Measurements from ENCODE around the gene KCTD6. TPM values are rescaled to one million over a fixed set of nuclear protein-coding genes. Genes with fewer than 3 reads are reported as not detected.

The KCTD6 gene
- total RNA-seq, 4 donors from 2014 or later = 11.9 to 17.2 (median 14.6) TPM

DNA sequence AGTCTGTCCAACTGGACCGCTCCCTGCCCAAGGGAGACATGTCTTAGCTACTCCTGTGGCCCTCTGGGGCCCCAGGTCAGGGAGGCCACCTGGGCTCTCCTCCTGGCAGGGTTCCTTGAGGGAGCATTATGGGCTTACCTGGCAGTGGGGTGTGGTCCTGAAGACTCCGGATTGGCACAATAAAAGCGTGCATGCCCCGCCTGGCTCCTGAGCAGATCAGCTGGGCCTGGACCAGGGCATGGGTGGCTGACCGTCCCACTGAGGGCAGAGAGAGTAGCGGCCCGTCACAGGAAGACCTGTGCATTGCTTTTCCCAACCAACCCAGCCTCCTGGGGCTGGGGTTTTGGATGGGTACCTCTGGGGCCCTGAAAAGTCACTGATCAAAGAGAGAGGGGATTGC is 39.7 kb downstream of the KCTD6 start:
- no peak for DNase-seq (ENCODE audit: low spot score)
- no peak for ATAC-seq (ENCODE audit: low FRiP score)
- TF ChIP-seq, protein P1, sequence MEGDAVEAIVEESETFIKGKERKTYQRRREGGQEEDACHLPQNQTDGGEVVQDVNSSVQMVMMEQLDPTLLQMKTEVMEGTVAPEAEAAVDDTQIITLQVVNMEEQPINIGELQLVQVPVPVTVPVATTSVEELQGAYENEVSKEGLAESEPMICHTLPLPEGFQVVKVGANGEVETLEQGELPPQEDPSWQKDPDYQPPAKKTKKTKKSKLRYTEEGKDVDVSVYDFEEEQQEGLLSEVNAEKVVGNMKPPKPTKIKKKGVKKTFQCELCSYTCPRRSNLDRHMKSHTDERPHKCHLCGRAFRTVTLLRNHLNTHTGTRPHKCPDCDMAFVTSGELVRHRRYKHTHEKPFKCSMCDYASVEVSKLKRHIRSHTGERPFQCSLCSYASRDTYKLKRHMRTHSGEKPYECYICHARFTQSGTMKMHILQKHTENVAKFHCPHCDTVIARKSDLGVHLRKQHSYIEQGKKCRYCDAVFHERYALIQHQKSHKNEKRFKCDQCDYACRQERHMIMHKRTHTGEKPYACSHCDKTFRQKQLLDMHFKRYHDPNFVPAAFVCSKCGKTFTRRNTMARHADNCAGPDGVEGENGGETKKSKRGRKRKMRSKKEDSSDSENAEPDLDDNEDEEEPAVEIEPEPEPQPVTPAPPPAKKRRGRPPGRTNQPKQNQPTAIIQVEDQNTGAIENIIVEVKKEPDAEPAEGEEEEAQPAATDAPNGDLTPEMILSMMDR (IDR thresholded peaks at IDR 0.05) = no peak

DNA sequence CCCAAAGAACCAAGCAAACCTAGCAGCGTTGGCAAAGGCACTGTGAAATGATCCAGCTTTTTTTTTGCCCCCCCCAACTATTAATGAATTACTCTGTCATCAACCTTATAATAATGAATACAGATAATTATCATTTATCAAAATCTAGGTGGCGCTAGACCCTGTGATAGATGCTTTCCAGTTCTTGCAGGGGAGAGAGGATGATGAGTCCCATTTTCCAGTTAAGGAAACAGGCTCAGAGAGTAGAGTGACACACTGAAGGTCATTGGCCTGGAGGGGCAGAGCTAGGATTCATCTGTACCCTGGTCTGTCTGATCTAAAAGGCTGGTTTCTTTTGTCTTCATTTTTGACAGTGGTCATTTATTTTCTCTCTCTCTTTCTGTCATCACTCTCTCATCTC is 40.1 kb downstream of the KCTD6 start:
- no peak for ATAC-seq (ENCODE audit: low FRiP score)
- TF ChIP-seq, protein P1 (IDR thresholded peaks at IDR 0.05) = no peak
- no peak for DNase-seq (ENCODE audit: low spot score)

DNA sequence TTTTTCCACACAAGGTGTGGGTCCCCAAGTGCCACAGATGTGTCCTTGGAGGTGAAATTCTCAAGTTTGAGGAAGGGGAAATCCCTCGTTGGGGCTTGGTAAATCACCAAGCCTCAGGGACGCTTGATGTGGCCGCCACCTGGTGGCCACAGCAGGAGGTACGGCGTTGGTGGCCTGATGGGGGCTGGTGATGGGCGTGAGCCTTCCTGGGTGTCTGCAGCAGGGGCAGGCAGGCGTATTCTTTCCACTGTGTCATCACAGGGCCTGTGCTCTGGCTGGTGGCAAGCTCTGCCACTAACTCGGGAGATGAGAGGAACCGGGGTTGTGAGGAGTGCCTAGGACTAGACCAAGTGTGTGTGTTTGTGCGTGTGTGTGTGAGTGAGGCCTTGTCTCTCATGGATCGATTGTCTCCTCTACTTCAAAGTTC is 40.9 kb downstream of the KCTD6 start:
- DNase-seq (ENCODE audit: low spot score) (peak; percentile 44), ATAC-seq (ENCODE audit: low FRiP score) (peak; percentile 60)
- TF ChIP-seq, protein P1 (IDR thresholded peaks at IDR 0.05) = peak in 2 of 3 donors; percentile 55 to 83

DNA sequence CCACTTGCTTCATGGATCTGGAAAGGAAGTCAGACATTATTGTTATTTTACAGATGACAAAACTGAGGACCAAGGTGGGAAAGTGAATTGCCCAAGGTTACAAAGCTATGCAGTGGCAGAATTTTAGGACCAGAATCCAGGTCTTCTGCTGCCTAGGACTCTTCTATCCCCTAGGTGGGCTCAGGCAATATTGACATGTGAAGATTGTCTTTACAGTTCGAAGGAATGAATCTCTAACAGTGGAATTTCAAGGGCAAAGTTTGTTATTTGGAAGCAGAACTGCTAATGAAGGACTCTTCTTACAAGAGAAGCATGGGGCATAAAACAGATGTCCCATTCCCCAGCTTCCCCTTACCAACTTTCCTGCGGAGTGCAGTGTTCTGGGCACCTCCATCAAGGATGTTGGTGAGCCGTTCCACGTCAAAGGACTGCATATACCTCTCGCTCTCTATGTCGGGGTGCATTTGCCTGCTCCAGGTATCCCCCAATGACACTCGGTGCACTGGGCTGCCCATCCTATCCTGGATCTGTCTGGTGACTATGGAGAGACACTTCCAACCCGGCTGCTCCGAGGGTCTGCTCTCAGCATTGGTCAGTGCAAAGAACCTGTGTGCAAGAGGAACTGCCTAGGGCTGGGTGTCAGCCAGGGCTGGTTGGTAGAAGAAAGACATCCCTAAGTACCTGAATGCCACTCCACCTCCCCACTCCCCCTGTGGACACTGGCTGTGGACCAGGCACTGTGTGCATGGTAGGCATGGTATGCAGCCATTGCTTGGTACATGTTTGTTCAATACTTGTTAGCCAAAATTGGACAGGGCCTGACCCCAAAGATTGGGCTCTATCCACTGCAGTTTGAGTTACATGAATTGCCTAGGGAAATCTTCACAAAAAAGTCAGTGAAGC is 42.9 kb downstream of the KCTD6 start:
- DNase-seq (ENCODE audit: low spot score) (no peak), ATAC-seq (ENCODE audit: low FRiP score) (no peak)
- TF ChIP-seq, protein P1 (IDR thresholded peaks at IDR 0.05) = no peak

DNA sequence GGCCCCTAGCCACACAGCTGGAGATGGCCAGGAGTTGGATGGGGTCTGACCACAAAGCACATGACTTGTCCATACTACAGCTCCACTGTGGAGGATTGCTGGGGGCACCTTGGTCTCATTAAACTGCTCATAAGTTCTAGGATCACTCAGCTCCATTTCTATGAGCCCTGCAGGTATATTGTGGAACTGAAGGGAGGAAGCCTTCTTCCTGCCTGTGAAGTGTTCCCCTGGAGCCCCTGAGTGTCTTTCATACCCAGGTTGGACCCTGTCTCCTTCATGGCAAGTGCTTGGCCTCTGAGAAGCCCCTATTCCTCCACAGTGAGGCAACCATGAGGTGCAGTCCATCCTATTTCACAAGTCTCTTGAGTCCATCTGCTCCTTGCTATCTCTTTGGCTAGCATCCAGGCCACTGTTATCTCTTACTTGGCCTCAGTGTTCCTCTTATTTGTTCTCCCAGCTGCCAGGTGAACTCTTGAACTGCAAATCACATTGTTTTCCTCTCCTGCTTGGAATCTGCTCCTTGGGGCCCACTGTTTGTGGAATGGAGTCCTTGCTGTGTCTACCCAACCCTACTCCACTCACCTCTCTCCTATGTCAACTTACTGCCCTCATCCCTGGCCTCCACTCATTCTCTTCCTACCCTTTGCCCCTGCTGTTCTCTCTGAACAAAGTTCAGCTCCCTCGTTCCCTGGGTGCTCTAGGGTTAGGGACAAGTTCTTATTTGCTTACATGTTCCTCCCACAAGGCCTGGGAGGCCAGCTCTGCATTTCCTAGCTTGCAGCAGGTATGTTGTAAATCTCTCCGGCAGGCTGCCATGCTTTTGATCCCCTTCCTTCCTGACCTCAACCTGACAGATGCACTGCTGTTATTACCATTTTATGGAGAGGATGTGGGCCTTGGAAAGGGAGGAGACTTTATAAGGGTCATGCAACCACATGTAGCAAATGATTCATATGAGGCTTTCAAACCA is 43.9 kb downstream of the KCTD6 start:
- TF ChIP-seq, protein P1 (IDR thresholded peaks at IDR 0.05) = no peak
- DNase-seq (ENCODE audit: low spot score) = no peak
- ATAC-seq (ENCODE audit: low FRiP score) = no peak

DNA sequence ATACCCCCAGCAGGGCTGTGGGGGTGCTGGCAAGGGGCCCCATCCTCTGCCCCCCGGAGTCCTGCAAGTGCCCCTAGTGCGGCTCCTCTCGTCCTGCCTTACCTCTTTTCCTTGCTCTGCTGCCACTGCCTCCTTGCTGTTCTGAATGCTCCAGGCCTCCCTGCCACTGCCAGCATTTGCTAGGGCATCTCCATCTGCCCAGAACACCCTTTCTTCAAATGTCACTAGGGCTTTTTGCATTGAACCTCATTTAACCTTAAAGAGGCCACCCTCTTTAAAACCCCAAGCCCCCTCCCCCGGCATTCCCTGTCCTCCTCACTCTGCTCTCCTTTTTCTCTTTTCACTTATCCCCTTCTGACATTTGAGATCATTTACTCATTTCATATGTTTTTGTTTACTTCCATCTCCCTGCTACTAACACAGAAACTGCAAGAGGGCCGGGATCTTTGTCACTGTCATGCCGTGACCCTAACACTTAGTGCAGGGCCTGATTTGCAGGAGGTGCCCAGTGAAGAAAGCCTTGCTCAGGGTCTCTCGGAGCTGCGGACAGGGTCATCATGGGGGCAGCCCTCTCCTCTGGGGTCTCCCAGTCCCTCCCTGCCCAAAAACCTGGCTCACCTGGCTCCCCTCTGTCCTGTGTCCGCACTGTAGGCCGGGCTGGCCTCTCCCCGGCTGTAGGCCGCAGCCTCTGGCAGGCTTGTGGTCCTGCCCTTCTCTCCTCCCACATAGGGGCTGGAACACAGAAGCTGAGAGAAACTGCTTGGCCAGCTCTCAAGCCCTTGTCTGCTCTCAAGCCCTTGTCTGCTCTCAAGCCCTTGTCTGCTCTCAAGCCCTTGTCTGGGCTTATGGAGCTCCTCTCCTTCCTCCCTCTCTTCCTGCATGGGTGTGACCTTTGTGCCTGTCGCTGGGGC is 44.9 kb downstream of the KCTD6 start, which contains the start of gene ACOX2:
Gene ACOX2 (minus strand): TSS at position 690 of the 911 bp plus-strand sequence. CDS start 2,084 bp downstream, outside the sequence.
- peak; percentile 91 for ATAC-seq (ENCODE audit: low FRiP score)
- TF ChIP-seq, protein P1 (IDR thresholded peaks at IDR 0.05) = no peak
- no peak for DNase-seq (ENCODE audit: low spot score)

All from omental fat pad (tissue), 4 donors.